ENCODE data around the gene SPG11. TPM values are rescaled to one million over a fixed set of nuclear protein-coding genes. Genes with fewer than 3 reads are reported as not detected.

Gene SPG11
- total and polyA plus RNA-seq, 4 donors, result 17.3 to 65.3 (median 31.3) TPM

- H3K4me1 ChIP-seq (ENCODE audit: control insufficient read depth in 4 of 4, insufficient read depth in 4 of 4, low read length in 3 of 4), result peaks cover 0 to 4% (median 1%) of the 10 kb centered on the region in 4 donors
- no peak overlapping the region for H3K9ac ChIP-seq (ENCODE audit: low read depth in 1 of 2, low read length in 2 of 2)
- TF ChIP-seq ZBTB33 (IDR thresholded peaks at IDR 0.05) (no peak), ATF3 (IDR thresholded peaks at IDR 0.05) (no peak), EGR1 (IDR thresholded peaks at IDR 0.05; ENCODE audit: low read depth in 2 of 2) (no peak), REST (IDR thresholded peaks at IDR 0.05) (no peak), RXRA (IDR thresholded peaks at IDR 0.05) (no peak), MAX (IDR thresholded peaks at IDR 0.05) (no peak), HNF4G (IDR thresholded peaks at IDR 0.05) (no peak), FOXA1 (IDR thresholded peaks at IDR 0.05) (no peak), NR2F2 (IDR thresholded peaks at IDR 0.05) (no peak), JUND (IDR thresholded peaks at IDR 0.05) (no peak), SP1 (IDR thresholded peaks at IDR 0.05) (no peak), GABPA (IDR thresholded peaks at IDR 0.05 in 1 of 2, conservative IDR thresholded peaks at IDR 0.05 in 1 of 2) (no peak)
- peaks cover 5 to 45% (median 40%) of the 10 kb centered on the region in 4 donors for H3K36me3 ChIP-seq (ENCODE audit: control insufficient read depth in 4 of 4, insufficient read depth in 3 of 4, low read depth in 1 of 4, low read length in 3 of 4)
- H3K9me3 ChIP-seq (ENCODE audit: control insufficient read depth in 4 of 4, low read length in 3 of 4), result no peaks in the 10 kb centered on the region
- 94% methylated on average over 3 of the region's 3 CpGs for WGBS
- DNase-seq (ENCODE audit: low spot score), result no peak
- no peak overlapping the region for H3K27ac ChIP-seq (ENCODE audit: low read depth in 1 of 2, low read length in 2 of 2)
- H3K27me3 ChIP-seq (ENCODE audit: control insufficient read depth in 4 of 4, insufficient read depth in 4 of 4, low read length in 3 of 4), result no peaks in the 10 kb centered on the region
- H3K4me3 ChIP-seq (ENCODE audit: low read depth in 1 of 3, low read length in 3 of 3), result no peak overlapping the region
Measured at GRCh38 chr15:44656913-44657312, 6.5 kb downstream of the SPG11 start.

GRCh38 chr15:44656298-44656697, 7.2 kb downstream of the SPG11 start:
- no peak for DNase-seq (ENCODE audit: low spot score)
- Histone ChIP-seq H3K27me3 (ENCODE audit: control insufficient read depth in 4 of 4, insufficient read depth in 4 of 4, low read length in 3 of 4) (no peaks in the 10 kb centered on the region), H3K9me3 (ENCODE audit: control insufficient read depth in 4 of 4, low read length in 3 of 4) (no peaks in the 10 kb centered on the region), H3K9ac (ENCODE audit: low read depth in 1 of 2, low read length in 2 of 2) (no peak overlapping the region), H3K4me1 (ENCODE audit: control insufficient read depth in 4 of 4, insufficient read depth in 4 of 4, low read length in 3 of 4) (no peaks in the 10 kb centered on the region), H3K36me3 (ENCODE audit: control insufficient read depth in 4 of 4, insufficient read depth in 3 of 4, low read depth in 1 of 4, low read length in 3 of 4) (peaks cover 7 to 52% (median 44%) of the 10 kb centered on the region in 4 donors), H3K4me3 (ENCODE audit: low read depth in 1 of 3, low read length in 3 of 3) (no peak overlapping the region), H3K27ac (ENCODE audit: low read depth in 1 of 2, low read length in 2 of 2) (no peak overlapping the region)
- 96% methylated on average over 1 of the region's 1 CpG for WGBS
- TF ChIP-seq GABPA (IDR thresholded peaks at IDR 0.05 in 1 of 2, conservative IDR thresholded peaks at IDR 0.05 in 1 of 2) (no peak), JUND (IDR thresholded peaks at IDR 0.05) (no peak), CTCF (IDR thresholded peaks at IDR 0.05; ENCODE audit: low read depth, low read length, missing input control) (no peak), TAF1 (conservative IDR thresholded peaks at IDR 0.05) (no peak), NR2F2 (IDR thresholded peaks at IDR 0.05) (no peak), HNF4A (conservative IDR thresholded peaks at IDR 0.05) (no peak), REST (IDR thresholded peaks at IDR 0.05) (no peak), FOXA1 (IDR thresholded peaks at IDR 0.05) (no peak), RXRA (IDR thresholded peaks at IDR 0.05) (no peak), HNF4G (IDR thresholded peaks at IDR 0.05) (no peak), SP1 (IDR thresholded peaks at IDR 0.05) (no peak), ZBTB33 (IDR thresholded peaks at IDR 0.05) (no peak), EGR1 (IDR thresholded peaks at IDR 0.05; ENCODE audit: low read depth in 2 of 2) (no peak), RAD21 (IDR thresholded peaks at IDR 0.05) (no peak), FOXA2 (IDR thresholded peaks at IDR 0.05) (no peak), MAX (IDR thresholded peaks at IDR 0.05) (no peak)
